GM10248 (cell line): ENCODE measurements around the gene PSMD10.

Source experiments
- CTCF ChIA-PET: fragments of 300-600 bp; sonication (Branson Sonifier 250); formaldehyde crosslinking; extraction: SDS; loops from one replicate; lab custom pipeline; 2021; ENCODE audit warnings: antibody characterized with exemption; lab: Yijun Ruan, JAX
- POLR2A ChIA-PET: fragments of 350-650 bp; sonication (Branson Sonifier 250); formaldehyde crosslinking; extraction: SDS; loops from one replicate; lab custom pipeline; 2020; ENCODE audit warnings: antibody characterized with exemption; lab: Yijun Ruan, JAX
- DNase-seq: peaks from one replicate; pipeline ENCODE4 v3.0.0; 2012; ENCODE audit errors: extremely low spot score
- TF ChIP-seq, protein P1 (sequence below): IDR thresholded peaks from 2 replicates; pipeline ENCODE4 v1.5.1; 2012; ENCODE audit warnings: mild to moderate bottlenecking, low read depth; ENCODE audit errors: extremely low read depth, missing control alignments, control extremely low read depth

The PSMD10 gene

DNA sequence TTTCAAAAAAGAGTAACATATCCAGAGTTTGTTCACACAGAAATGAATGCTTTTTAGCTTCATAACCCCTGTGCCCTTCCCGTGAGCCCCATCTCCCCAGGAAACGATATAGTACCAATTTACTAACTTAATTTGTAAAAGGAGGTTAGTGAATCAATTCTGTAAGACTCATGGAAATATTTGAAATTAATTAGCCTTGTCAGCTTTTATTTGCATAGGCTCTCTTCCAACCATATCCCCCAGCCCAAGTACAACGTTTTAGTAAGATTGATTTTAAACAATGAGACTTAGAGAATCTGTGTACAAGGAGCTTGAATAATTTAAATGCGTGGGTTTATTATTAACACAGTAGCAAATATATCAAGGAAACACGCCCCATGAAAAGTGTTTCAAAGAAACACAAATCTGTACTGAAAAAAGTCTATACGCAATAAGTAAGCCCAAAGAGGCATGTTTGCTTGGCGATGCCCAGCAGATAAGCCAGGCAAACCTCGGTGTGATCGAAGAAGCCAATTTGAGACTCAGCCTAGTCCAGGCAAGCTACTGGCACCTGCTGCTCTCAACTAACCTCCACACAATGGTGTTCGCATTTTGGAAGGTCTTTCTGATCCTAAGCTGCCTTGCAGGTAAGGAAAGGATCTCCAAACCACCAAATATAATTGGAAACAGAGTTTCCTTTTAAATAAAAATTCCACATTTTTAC lies 46.6 kb downstream of the PSMD10 start, which contains the start of gene VSIG1:
VSIG1 (plus strand) TSS at position 512 of the 703 bp plus-strand sequence; CDS start at position 578, 66 bp downstream.
- CTCF ChIA-PET: interaction anchor here (1.6 kb wide), 1 partner anchor 24 kb away, joined by 4 read pairs; no protein-coding TSS in a partner anchor
- TF ChIP-seq, protein P1, sequence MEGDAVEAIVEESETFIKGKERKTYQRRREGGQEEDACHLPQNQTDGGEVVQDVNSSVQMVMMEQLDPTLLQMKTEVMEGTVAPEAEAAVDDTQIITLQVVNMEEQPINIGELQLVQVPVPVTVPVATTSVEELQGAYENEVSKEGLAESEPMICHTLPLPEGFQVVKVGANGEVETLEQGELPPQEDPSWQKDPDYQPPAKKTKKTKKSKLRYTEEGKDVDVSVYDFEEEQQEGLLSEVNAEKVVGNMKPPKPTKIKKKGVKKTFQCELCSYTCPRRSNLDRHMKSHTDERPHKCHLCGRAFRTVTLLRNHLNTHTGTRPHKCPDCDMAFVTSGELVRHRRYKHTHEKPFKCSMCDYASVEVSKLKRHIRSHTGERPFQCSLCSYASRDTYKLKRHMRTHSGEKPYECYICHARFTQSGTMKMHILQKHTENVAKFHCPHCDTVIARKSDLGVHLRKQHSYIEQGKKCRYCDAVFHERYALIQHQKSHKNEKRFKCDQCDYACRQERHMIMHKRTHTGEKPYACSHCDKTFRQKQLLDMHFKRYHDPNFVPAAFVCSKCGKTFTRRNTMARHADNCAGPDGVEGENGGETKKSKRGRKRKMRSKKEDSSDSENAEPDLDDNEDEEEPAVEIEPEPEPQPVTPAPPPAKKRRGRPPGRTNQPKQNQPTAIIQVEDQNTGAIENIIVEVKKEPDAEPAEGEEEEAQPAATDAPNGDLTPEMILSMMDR: no peak
- DNase-seq: no peak
- POLR2A ChIA-PET: no interaction called here

DNA sequence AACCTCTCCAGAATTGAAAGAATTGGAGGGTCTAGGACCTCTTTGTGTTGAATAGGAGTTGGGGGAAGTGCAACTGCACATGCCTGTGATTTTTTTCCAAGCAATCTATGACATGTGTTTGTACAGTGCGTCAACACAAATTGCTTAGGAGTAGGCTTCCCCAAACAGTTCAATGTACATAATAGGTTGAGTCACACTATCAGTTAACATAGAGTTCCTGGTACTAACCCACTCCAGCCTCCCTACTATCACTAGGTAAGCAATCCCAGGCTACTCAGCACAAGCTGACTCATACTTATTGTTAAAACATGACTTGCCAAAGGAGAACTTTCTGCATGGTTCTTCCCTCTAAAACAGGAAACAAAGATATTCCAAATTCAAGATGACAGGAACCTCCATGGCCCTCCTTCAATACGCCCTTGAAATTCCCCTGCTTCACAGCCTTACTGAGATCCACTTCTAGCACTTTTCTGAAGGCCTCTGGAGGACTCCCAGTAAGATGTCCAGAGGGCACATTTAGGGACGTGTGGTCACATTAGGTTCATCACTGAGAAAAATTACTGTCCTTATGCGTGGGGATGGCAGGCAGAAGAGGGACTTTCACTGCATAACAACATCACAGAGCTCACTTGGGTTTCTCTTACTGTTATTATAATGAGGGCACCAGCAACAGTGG lies 54.9 kb downstream of the PSMD10 start:
- TF ChIP-seq, protein P1: no peak
- ChIA-PET POLR2A (no interaction called here), CTCF (interaction anchor here (1.2 kb wide), 1 partner anchor 33 kb away, joined by 3 read pairs; no protein-coding TSS in a partner anchor)
- DNase-seq: no peak

DNA sequence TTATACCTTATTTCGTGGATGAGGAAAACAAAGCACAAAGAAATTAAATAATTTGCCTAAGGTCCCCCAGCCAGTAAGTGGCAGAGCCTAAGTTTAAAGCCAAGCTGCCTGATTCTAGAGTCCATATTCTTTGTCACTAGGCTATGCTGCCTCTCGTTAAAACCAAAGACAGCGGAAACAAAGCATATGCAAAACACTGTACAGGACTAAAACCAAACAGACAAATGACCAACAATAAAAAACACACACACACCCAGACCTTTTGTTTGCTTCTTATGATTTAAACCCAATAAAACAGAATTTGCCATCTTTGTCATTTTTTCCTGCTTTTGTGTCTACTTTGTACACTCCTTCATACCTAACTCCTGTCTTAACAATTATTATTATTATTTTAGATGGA lies 56.6 kb downstream of the PSMD10 start:
- ChIA-PET POLR2A (no interaction called here), CTCF (no interaction called here)
- TF ChIP-seq, protein P1: no peak
- no peak for DNase-seq
